LNCaP clone FGC (cell line): Measurements from ENCODE around the gene AATF.

Experiments used
- DNase-seq: peaks from one replicate; pipeline ENCODE4 v3.0.0-alpha.2; 2011; ENCODE audit warnings: low read depth
- H3K4me3 ChIP-seq: 2 replicates; pipeline ENCODE4 v1.5.1; 2011; ENCODE audit warnings: mild to moderate bottlenecking, low read depth, low read length, control low read depth
- TF ChIP-seq, protein P1 (sequence below): IDR thresholded peaks from 2 replicates; pipeline ENCODE4 v1.5.1; 2012; ENCODE audit warnings: mild to moderate bottlenecking; ENCODE audit not compliant: control insufficient read depth, insufficient read depth; ENCODE audit errors: extremely low read depth

AATF gene

DNA sequence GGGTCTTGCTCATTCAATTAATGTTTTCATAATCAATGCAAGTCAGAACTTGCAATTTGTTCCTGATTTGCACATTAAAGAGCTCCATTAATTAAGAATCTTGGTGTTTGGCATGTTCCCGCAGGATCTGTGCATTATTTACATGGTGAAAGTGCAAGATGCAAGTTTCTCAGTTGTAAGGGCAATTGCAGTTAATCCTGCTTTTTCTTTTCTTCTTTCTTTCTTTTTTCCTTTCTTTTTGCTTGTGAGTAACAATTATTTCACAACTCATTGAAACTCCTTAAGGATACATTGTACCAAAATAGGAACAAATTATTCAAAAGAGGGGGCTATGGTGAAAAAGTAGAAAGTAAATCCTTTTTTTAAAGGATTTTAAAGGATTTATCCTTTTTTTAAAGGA lies 24.2 kb downstream of the AATF start:
- TF ChIP-seq, protein P1, sequence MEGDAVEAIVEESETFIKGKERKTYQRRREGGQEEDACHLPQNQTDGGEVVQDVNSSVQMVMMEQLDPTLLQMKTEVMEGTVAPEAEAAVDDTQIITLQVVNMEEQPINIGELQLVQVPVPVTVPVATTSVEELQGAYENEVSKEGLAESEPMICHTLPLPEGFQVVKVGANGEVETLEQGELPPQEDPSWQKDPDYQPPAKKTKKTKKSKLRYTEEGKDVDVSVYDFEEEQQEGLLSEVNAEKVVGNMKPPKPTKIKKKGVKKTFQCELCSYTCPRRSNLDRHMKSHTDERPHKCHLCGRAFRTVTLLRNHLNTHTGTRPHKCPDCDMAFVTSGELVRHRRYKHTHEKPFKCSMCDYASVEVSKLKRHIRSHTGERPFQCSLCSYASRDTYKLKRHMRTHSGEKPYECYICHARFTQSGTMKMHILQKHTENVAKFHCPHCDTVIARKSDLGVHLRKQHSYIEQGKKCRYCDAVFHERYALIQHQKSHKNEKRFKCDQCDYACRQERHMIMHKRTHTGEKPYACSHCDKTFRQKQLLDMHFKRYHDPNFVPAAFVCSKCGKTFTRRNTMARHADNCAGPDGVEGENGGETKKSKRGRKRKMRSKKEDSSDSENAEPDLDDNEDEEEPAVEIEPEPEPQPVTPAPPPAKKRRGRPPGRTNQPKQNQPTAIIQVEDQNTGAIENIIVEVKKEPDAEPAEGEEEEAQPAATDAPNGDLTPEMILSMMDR = no peak
- no peak for DNase-seq
- H3K4me3 ChIP-seq = no peak overlapping the region

DNA sequence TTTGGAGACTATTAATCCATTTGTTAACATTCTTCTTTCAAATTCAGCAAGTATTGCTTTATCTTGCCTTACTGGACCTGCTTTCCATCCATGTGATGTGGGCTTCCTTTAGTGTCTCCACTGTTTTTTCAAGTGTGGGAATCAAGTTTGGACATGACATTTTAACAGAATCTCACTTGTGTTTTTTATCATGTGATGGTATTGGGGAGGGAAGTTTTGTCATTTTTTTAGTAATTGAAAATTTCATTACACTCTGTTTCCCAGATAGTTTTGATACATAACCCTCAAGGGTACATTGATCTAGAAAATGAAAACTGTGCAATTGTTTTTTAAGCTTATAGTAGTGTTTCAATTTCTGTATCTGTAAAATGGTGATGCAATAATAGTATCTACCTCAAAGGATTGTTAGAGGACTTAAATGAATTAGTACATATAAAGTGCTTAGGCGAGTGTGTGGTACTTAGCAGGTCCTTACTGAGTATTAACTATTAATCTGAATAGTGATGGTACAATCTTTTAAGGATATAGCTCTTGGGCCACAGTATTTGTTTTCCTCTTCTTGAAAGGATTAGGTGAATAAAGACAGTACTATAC lies 27.3 kb downstream of the AATF start:
- TF ChIP-seq, protein P1 = no peak
- H3K4me3 ChIP-seq = no peak overlapping the region
- DNase-seq = no peak

DNA sequence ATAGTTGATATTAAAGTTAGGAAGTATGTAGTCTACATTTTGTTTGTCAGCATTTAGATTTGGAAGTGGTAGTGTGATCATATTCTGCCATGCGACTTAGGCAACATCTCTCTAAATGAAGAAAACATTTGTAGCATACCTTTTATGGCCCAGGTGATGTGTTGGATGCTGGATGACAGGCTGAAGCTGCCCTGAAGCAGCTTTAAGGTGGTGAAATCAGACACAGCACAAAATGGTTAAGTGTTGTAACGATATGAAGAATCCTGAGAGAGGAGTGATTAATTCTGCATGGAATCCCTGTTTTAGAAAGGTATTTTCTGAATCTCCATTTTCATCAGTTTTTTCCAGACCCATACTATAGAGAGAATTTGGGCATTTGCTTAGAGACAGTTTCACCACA lies 28.3 kb downstream of the AATF start:
- no peak for DNase-seq
- TF ChIP-seq, protein P1 = no peak

DNA sequence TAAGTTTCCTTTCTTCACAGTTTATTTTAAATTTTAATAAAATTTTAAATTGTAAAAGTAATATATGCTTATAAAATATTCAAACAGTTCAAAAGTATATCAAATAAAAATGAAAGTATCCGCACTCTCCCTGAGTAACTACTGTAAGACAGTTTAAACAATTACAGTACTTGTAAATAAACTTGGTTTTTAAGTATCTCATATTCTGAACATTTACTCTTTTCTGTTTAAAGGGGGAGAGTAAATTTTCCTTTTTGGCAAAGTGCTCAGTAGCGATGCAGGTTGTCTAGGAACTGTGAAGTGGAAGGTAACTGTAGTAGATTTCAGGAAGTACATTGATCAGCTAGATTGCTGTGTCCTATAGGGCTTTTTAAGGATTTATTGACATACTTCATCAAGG lies 28.8 kb downstream of the AATF start:
- no peak for DNase-seq
- TF ChIP-seq, protein P1 = no peak
- no peak overlapping the region for H3K4me3 ChIP-seq

More for the DNA sequence above, 28.3 kb downstream of the AATF start:
- H3K4me3 ChIP-seq = no peak overlapping the region

DNA sequence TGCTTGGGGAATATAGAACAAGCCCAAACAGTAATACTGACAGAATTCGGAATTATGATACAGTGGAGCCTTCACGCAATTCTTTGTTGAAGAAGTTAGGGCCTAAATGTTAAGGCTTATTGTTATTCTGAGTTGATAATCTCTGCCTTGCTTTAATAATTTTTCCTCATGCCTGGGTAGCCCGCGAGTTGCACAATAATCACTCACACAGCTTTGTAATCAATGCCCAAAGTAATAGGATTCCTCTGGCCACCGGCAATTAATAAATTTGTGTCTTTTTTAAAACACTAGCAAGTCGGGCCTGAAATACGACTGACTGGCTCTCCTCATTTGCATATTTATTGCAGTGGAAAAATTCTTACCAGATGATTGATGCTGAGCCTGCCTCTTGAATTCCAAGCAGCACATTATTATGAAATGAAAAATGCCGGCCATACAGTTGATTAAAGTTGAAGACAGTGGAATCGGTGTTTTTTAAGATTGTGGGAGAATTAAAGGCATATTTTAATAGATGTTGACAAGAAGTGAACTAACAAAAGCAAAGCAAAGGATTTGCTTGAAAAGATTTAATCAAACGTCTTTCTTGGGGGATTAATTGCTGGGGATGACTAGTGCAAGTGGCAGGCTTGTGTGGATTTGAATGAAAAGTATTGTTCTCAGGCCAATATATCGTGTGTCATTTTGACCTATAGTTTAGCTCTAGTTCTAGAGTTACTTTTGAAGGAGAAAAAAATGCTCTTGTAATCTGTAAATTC lies 30.2 kb downstream of the AATF start:
- no peak overlapping the region; the same call in 1 of the 2 replicates for H3K4me3 ChIP-seq
- no peak for DNase-seq
- TF ChIP-seq, protein P1 = no peak

DNA sequence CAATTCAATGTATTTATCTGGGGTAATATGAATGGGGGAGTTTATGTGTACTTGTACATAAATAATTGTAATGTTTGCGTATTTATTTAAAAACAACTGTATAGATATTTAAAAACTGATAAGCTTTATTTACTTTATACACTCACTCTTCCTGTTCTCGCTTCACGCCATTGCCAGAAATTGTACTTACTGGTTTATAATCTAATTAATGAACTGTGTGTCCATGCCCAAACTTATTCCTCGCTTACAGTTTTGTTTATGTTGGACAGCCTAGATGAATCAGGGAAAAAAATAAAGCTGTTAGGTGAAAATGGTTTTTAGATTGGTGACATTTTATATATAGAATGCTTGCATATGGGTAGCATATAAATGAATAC lies 30.8 kb downstream of the AATF start:
- TF ChIP-seq, protein P1 = no peak
- peak; percentile 64 for DNase-seq
- no peak overlapping the region; the same call in 1 of the 2 replicates for H3K4me3 ChIP-seq

DNA sequence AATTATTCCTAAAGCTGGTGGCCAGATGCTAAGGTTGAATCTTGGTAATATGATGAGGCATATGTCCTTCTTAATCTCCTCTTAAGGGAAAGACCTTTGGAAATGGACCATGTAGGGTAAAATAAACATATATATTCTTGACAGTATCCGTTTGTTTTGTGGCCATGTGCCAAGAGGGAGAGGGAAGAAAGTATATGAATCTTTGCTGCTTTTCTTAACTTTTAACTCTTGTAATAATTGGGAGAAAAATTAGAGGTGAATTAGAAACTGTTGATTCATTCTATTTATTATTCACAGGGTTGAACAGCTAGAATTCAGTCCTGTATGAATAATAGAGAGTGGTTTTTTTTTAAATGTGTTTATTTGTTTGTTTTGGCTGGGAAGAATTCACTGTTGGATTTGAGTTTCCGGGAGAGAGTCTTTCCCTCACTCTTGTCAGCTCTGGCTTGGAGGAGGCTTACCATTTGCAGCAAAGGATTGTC lies 31.6 kb downstream of the AATF start:
- TF ChIP-seq, protein P1 = no peak
- peak overlapping the region; percentile 23 for H3K4me3 ChIP-seq

More for the DNA sequence above, 31.6 kb downstream of the AATF start:
- peak; percentile 79 for DNase-seq
